HG02981 (cell line): ENCODE data around the gene GAS7.

ENCODE experiments used
- ATAC-seq: cut with Tn5 transposase; IDR thresholded peaks from one replicate; pipeline ENCODE4 v1.9.1; 2021; ENCODE audit warnings: mild to moderate bottlenecking, moderate library complexity; ENCODE audit not compliant: unreplicated experiment

Gene GAS7

DNA sequence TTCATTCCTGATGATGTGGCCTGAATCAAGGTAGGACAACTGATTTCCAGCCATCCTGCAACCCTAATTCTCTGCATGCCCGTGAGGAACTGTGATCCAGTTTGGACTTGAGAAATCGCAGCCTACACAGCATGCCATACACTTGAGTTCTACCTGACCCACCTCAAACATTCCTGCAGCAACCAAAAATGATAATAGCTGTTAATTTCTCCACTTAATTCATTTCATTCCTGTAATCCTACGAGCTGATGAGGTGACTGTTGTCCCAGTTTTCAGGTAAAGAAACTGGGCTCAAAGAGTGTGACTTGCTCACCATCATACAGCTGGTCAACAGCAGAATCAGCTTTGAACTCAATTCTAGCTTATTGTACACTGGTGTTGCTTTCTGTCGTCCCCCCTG lies 2.2 kb upstream of the GAS7 start:
- ATAC-seq: no peak

DNA sequence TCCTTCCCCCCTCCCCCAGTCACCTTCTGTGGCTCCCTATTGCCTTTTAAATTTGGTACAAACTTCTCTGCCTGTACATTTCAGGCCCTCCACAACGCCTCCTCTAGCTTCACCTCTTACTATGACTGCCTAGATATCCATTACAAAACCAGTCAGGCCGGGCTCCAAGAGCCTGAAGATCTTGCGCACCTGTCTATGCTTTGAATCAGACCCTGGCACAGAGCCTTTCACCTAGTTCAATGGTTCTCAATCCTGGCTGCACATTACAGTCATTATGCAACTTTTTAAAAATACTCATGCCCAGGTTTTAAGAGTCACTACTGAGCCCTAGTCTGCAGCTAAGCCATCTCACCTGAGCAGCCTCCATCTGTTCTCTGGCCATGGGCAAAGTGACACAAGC lies 1.6 kb upstream of the GAS7 start:
- ATAC-seq: no peak

DNA sequence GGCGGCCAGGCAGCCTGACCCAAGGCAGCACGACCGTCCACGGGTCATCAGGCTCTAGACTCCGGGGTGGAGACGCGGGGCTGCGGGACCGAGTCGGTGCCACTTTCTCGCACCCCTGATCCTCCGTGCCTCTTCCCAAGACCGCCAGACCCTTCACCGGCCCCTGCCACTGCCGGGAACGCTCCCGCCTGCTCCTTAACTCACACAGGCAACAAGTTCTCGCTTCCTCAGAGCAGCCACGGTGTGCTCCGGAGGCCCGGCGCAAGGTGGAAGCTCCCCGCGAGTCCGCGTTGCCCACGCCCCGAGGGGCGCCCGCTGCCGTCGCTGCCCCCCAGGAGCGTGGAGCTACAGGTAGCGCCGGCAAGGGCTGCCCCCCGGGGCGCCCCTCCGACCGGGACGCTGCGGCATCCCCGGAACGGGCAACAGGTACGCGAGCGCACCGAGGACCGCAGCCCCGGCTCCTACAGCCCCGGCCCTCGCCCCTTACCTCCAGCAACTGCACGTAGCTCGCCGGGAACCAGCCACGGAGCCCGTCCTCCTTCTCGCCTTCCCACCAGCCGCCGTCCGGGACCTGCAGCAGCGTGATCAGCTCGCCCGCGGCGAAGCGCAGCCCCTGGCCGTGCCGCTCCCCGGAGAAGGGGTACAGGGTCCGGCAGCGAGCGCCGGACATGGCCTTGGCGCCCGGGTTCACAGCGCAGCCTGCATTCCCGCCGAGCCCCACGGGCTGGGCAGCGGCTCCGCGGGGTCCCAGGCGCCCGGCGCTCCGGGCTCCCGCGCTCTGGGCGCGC lies 491 bp downstream of the GAS7 start:
- ATAC-seq: no peak

DNA sequence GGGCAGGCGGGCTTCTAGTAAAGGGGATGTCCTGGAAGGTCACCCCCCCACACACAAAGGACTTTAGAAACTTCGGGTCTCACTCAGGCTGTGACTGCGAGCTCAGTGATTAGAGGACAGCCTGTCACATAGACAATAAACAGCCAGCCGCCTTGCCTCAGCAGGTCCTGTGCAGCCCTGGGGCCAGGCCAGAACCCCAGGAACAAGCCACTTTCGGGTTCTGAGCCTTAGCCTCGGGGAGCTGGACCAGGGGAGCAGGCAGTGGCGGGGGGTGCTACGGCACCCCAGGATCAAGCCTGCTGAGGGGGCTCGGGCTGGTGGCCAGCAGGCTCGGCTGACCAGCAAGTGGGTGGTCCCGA lies 1.1 kb downstream of the GAS7 start:
- no peak for ATAC-seq

DNA sequence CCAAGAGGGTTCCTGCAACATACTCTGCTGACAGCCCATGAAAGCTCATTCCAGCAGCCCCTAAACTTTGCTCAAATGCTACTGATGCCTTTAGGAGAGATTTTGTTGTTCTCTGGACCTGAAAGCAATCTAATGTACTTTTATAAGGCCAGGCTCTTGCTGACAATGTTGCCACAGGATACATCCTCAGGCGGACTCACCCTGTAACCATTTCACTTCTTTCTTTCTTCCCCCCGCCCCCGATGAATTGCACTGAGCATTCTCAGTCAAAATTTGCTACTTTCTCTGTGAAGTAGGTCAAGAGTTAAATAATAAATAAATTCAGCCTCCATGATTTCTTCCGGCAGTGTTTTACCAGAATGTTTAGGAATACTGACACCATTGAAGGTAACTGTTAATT lies 1.5 kb downstream of the GAS7 start:
- no peak for ATAC-seq

DNA sequence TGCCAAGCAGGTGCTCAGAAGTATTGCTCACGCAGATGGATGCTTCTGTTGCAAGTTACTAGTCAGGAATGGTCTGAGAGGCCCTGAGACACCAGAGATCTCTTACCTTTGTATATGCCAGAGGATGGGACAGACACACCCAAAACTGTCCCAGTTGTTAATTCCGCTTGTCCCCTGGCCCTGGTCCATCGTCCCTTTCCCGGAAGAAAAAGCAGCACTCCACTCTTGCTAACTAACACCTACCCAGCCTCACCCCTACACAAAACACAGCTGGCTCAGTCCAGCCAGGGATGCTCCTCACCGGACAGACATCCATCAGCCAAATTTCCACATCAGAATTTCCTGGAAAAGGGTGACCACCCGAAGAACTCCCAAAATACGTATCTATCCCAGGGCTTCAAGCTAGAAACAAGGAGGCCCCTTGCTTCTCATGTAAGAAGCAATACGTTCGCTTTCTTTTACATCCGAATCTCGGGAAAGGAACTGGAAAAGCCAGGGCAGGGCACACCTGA lies 2.0 kb downstream of the GAS7 start:
- ATAC-seq: no peak

DNA sequence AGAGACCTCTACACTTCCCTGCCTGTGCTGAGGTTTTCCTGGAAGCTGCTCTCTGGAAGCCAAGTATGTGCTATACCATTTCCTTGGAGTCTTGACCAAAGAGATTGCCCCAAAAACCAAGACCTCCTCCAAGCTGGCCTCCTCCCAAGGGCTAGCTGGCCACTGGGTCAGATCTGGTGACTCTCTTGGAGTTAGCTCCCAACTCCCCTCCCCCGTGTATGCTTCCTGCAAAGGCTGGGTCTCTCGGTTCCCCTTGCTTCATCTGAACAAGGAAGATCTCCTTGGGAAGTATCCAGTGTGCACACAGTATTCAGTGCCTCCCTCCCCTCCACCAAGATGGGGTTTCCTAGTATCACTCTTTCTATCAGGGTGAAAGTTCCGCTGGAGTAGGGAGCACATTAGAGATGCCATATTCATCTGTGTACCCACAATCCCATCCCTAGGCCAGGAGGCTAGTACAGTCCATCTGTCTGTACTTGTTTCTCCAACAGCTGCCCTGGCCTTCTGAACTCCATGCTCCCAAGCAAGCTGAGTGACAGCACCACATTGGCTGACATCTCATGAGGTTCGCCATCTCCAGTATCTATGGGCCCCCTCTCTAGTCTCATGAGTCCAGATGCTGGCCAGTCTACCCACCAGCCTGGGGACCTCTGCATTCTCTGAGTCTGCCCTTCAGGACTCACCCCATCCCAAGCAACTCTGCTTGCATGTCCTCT lies 3.2 kb downstream of the GAS7 start:
- ATAC-seq: no peak

DNA sequence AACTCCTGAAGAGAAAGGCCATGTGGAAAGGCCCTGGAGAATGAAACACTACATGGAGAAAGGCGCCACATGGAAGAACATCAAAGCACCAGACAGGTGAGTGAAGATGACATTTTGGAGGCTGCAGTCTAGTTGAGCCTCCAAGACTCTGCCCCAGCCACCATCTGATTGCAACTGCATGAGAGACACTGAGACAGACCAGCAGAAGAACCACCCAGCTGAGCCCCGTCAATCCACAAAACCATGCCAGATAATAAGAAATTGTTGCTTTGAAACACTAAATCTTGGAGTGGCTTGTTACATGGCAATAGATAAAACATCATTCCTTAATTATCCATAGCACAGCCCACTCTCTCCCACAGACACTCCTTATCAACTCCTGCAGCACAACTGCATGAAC lies 4.8 kb downstream of the GAS7 start:
- no peak for ATAC-seq

DNA sequence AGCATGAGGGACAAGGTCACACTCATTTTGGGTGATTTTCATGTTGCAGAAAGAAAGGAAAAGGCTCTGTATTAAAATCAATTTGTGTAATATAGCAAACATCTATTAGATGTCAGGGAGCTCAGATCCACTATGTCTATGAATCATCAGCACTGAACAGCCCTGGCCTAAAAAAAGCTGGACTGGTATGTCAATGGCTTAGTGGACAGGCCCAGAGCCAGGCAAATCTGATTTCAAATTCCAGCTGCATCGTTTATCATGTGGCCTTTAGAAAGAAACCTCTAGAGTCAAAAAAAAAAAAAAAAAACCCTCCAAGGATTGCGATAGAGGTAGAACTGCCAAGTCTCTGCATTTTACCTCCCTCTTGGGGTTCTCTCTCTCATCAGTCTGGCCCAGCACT lies 5.4 kb downstream of the GAS7 start:
- no peak for ATAC-seq

DNA sequence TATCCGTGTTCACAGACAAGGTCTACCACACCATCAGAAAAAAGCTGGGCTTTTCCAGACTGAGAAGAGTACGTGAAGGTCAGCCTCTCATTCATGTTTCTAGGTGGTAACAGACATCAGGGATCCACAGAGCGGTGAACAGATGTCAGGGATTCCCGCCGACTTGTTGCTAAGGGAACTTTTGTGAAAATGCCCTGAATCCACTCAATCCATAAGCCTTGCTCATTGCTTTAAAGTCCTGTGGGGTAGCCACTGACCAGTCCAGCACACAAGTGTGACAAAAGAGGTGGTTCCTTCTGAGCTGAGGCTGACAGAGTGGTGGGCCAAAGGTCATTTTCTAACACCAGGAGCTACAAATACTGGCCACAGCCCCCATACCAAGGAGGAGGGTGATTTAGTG lies 5.9 kb downstream of the GAS7 start:
- no peak for ATAC-seq

DNA sequence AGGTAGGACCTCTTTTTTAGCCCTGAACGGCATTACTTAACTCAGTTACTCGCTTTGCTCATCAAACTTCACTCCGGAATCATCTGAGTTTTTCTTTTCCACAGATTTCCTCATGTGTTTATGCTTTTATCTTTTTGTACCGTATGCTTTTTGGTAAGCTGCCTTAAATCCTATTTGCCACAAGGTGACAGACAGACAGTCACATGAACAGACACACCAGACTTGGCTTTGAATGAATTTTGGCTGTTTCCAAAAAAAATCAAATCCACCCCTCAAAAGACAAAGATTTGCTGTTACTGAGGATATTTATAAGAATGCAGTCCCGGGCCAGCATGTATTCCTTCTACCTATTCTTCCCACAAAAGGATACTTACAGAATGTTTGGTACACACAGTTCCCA lies 10.9 kb downstream of the GAS7 start:
- no peak for ATAC-seq

DNA sequence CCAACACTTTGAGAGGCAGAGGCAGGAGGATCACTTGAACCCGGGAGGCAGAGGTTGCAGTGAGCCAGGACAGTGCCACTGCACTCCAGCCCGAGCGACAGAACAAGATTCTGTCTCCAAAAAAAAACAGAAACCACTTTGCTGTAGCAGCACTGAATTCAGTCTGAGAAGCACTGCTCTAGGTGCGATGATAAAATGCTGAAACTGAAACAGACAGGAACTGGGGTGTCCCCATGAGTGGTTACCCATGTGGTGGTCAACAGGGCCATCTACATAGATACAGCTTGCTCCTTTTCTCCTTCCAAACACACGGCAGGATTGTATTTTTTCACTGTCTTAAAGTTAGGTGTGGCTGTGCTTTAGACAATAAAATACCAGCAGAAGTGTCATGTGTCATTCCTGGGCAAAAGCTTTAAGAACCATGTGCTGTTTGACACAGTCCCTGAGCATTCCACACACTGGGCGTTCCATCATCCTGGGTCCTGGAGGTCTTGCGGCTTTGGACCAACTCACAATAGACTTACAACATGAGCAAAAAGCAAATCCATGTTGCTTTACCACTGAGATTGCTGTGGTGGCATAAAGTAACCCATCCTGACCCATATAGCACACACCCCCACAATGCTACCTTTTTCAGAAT lies 11.5 kb downstream of the GAS7 start:
- ATAC-seq: no peak

DNA sequence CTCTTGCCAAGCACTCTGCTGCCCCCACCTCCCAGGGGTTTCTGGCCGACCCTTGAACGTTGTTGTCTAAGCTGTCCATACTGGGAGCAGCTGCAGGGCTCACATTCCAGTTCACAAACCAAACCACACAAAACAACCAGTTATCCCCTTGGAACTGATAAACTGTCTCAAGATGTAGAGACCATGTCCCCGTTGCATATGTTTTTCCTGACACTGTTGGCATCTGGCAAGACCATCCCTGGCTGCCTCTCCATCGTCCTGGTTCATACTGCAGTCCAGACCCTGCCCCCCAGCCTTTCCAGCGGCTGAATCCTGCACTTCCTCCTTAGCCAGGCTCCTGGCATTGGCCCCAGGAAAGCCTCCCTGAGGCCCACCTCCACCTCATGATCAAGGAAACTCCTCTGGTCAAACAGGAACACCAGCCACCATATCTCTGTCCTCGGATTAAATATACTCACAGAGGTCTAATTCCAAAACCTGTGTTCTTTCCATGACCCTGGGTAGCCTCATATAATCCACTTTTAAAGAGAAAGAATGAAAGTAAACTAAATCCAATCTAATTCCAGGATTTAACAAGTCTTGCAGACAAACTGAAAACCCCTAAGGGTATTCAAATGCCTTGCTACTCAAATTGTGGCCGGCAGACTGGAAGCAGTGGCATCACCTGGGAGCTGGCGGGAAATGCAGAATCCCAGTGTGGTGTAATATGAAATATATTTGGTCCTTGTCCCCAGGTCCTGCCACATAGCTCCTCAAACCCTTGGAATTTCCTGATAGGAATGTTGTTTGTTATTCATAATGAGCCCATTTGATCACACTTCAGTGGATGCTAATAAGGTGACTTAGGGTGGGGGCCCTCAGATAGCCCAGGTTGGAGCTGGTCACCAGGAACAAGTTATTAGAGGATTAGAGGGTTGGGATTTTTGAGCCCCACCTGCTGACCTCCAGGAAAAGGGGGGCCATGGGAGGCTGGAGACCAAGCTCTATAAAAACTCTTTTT lies 14.2 kb downstream of the GAS7 start:
- ATAC-seq: no peak

DNA sequence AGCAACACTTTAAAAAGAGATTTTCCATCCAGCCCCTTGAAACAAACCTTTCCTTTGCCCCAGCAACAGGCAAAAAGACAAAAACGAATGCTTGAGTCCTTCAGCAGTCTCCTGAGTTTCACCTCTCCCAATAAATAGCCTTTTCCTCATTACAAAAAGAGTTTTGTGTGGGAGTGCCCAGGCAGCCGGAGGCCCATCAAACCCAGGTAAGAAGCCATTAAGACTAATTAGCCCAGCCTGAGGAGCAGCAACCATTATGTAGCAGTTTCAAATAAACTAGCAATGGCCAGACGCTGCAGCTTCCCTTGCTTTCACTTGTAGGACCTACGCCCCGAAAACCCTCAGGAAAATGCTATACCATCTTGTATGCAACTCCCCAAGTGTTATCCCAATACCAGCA lies 15.6 kb downstream of the GAS7 start:
- ATAC-seq: no peak

DNA sequence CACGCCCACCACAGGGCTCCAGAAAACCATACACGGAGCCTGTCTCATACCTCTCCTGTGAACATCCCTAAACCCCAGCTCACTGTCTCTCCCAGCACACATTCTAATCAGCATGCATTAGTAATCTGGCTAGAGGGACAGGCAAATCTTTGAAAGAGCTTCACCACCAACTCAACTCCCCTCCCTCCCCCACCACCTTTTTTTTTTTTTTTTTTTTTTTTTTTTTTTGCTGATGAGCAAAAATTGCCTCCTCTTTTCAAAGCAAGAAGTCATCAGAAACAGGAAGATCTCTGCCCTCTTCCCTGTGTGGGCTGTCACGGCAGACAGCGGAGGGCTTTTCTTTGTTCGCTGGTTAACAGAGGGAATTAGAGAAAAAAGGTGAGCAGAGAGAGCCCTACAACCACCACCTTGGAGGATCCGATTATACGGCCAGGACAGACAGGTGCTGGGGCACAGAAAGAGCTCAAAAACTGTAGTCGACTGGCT lies 19.9 kb downstream of the GAS7 start:
- ATAC-seq: no peak

DNA sequence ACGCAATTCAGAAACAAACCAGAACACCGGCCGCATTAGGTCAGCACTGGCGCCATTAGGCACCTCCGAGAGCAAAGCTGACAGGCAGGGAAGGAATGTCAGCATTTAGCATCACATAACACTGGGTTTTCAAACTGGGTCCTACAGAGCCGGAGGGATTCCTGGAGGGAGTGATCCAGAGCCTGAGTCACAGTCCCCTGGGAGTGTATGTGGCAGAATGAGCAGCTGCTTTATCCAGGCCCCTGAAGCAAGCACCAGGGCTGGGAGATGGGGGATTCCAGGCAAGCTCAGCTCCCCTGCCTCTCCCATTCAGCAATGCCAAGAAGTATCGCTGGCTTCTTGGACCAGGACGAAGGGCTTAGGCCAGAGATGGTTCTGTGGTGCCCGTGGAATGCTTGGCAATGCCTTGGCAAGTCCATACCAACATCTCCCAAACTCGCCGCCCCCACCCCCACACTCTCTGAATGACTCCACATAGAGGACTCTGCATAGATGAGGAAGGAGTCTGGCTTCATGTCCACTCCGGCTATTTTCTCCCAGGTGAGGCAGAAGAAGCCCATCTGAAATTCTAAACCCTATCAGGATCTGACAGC lies 20.4 kb downstream of the GAS7 start:
- no peak for ATAC-seq

DNA sequence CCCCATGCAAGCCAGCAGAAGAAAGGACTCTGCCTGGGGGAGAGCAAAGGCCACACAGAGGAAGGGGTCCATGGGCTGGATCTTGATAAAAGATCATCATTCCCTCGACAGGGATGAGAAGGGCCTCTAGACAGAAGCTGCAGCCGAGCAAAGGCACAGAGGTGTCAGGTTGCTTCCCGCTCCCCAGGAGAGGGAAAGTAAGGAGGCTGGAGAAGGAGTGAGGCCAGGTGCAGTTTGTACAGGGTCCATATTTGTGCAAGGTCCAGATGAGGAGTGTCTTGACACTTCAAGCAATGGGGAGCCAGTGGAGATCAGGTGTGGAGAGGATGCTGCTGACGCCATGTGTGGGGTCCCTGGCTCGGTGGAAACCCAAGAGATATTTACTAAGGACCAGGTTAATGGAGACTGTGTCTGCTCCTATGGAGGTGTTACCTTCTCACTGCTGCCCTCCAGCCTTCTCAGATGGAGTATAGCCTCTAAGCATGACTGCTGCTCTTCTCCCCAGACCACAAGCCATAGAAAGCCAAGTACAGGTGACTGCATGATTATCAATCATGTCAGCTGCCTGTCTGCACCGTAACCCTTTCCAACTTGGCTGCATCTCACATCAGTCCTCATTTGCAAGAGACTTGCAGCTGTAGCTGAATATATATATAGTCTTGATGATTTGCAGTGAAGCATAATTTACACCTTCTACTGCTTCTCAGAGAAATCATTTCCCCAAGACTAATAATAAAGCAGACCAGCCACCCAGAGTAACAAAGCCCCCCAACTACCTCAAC lies 21.1 kb downstream of the GAS7 start:
- no peak for ATAC-seq

DNA sequence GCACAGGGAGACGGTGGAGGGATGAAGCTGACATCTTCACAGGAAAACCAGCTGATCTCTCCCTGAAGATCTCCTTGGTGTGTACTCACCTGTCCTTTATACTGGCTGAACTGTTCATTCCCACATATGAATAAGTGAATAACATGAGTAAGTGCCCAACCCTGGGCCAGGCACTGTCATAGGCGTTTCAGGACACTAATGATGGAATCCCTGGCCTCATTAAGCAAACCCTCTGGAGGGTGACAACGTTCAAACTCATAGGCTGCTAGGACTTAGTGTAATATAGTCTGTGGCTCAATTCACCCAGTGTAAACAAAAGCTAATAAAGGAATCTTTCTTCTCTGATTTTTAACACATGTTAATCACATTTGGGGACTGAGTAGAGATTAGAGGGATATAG lies 24.5 kb downstream of the GAS7 start:
- ATAC-seq: no peak

DNA sequence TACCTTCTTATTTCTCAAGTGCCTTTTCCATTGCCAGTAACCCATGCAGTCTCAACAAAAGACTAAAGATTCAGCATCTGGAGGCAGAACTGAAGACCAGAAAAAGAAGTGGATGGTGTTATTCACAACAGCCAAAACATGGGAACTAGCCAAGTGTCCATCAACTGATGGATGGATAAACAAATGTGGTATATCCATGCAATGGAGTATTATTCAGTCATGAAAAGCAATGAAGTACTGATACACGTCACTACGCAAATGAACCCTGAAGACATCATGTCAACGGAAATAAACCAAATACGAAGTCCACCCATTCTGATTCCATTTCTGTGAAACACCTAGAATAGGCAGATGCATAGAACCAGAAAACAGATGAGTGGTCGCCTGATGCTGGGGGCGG lies 25.6 kb downstream of the GAS7 start:
- ATAC-seq: no peak
